ENCODE results near the gene YJU2. TPM values are rescaled to one million over a fixed set of nuclear protein-coding genes. Genes with fewer than 3 reads are reported as not detected.

The YJU2 gene
- total and polyA plus RNA-seq, 2 of the 8 experiments (the other 6 are each of a cell fraction or from before 2014, with no cell fraction given): 26.8 to 27.7 TPM

DNA sequence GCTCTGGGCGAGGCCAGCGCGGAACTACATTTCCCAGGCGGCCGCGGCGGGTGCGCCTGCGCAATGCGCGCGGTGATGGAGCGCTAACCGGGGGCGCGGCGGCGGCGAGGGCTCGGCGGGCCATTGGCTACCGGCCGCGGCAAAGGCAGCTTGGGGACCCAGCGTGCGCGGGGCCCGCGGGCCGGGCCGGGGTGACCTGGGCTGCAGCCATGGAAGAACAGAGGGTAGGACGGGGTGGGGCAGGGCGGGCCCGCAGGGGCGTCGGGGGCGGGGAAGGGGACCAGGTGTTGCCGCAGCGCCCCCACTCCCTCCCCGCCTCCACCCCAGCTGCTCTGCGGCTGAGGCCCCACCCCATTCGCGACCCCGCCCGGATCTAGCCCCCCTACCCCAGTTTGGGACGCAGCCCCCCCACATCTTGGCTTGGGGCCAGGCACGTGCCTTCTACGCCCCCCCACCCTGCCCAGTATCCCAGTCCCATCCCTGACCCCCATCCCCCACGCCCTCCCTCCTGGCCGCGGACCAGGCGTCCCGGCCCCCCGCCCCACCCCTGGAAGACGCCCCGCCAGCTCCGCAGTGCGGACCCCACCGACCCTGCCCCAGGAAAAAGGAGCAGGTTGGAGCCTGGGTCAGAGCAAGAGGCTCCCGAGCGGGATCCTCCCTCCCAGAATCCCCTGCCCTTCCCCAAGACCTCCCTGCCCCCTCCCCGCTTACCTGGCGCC, 57.8 kb downstream of the YJU2 start, which contains the start of gene FSD1 (continued):
- TF ChIP-seq CHD7 (IDR thresholded peaks at IDR 0.05; ENCODE audit: insufficient replicate concordance, low read length) (no peak), CTCF (IDR thresholded peaks at IDR 0.05; ENCODE audit: control extremely low read depth in 1 of 3, insufficient read depth in 1 of 3, low read depth in 1 of 3, low read length in 3 of 3) (no peak), BCL11A (IDR thresholded peaks at IDR 0.05; ENCODE audit: low read depth in 2 of 2, low read length in 2 of 2) (no peak), TAF7 (optimal IDR thresholded peaks at IDR 0.05; ENCODE audit: borderline replicate concordance, low read depth, low read length) (no peak), ATF3 (IDR thresholded peaks at IDR 0.05; ENCODE audit: insufficient read depth, low read depth, low read length) (no peak), SIX5 (IDR thresholded peaks at IDR 0.05; ENCODE audit: low read depth, low read length) (peak; percentile 73), SP4 (IDR thresholded peaks at IDR 0.05; ENCODE audit: low read length) (no peak)
